Stimulated activated CD8-positive, alpha-beta memory T cell treated with anti-CD3 and anti-CD28 coated beads, Interleukin-7, amount 100 ng/mL, for 4 hours (primary cell): ENCODE results near the gene S100A12.

Experiments
- DNase-seq, 2 donors: peaks; one replicate each; pipeline ENCODE4 v3.0.0-alpha.2; 2020; ENCODE audit warnings: low read depth in 2 of 2

The S100A12 gene

DNA sequence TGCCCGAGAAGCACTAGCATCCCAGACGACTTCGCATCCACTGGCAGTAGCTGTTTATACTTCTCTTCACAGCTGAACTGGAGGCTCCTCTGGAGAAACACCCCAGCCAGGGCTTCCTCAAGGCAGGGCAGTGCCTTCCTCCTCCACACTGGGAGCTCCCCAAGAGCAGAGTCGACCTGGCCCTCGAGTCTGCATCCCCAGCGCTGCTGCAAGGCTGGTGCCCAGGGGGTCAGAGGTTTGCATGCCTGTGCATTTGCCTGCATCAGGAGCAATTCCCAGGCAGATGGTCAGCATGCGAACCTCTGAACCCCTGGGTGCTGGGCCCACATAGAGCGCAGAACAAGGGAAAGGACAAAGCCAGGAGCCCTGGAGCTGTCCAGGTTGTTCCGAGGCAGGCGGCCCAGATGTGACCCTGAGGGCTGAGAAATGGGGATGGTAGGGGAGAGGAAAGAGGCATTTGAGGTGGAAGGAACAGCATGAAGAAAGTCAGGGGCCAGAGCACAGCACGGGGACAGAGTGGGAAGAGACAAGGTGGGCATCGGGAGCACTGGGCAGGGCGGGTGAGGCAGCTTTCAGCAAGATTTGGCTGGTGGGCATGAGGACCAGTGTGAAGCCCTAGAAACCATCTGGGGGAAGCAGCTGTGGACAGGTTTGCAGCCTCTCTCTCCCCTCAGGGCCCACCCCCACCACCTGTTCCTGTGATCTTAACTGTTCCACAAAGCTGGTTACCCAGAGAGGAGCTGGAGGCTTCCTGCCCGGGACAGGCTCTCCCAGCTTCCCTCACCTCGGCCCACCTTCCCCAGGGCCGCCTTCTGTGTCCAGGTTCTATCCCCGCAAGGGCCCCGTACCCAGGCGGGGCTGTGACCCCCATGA is 21.9 kb upstream of the S100A12 start:
- DNase-seq = no peak

- DNase-seq = no peak
These were observed 21.0 kb upstream of the S100A12 start for GRCh38 chr1:153396461-153396860.

GRCh38 chr1:153395776-153396175 is 20.4 kb upstream of the S100A12 start:
- DNase-seq = no peak

DNA sequence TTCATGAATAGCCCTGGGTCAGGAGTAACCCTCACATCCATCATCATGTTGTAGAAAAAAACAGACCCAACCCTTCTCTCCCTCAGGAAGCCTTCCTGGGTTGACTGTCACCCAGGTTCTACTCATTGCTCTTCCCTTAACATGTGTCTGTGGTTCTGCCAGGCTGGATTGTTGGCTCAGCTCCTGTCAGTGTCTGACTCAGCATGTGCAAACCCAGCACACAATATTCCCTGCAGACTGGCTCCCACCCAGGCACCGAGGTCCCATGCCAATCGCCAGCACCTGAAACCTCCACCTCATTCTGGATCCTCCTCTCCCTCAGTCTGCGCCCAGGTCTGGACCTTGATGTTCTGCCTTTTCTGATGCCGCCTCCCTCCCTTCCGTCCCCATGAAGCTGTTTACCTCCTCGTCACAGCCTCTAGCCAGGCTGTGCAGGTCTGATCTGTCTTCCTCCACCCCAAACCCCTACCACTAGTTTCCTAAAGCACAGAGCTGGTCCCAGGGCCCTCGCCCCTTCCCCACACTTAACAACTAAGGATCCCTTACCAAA is 19.8 kb upstream of the S100A12 start:
- no peak for DNase-seq

DNA sequence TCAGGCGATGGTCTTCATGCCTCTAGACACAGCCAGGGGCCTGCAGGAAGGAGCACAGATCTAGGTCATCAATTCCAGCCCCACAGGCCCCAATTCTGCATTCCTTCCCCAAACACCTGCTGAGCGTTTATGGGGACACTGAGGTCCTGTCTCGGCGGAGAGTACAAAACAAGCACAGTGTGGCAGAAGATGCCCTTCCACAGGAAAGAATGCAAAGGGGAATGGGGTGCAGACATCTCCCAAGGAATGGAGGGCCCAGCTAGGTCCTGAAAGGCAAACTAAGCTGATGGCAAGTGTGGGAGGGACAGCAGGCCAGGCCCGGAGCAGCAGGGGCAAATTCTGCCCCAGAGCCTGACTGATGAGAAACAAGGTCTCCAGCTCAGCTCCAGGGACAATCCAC is 19.0 kb upstream of the S100A12 start:
- DNase-seq = no peak

DNA sequence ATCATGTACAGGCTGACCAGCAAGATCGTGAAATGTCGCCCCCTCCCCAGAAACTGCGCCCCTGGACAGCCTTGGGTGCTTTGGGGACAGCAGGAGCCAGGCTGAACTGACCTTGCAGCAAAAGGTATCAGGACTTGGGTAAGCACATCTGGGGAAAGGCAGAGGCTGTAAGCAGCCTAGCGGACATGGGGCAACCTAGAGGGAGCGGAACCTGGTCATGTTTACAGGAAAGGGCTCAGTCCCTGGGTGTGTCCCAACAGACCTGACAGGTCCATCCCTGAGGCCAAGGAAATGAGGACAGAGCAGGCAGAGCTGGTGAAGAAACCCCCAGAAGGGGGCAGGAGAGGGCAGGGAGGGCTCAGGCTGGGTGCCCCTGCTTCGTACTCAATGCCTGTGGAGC is 18.5 kb upstream of the S100A12 start:
- DNase-seq = no peak

DNA sequence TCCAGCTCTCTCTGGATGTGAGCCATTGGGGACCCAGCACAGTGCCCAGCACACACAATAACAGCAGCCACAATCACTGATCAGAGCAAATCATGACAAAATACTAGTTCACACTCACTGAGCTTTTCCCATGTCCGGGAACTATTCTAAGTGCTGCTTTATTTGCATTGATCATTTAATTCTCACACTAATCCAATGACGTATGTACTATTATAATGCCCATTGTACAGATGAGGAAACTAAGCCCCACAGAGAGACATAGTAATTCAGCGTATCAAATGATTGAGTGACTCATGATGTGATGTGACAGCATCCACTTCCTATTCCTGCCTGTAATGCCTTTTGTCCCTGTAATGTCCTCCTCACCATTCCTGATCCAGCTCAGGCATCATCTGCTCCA is 17.4 kb upstream of the S100A12 start:
- no peak for DNase-seq

DNA sequence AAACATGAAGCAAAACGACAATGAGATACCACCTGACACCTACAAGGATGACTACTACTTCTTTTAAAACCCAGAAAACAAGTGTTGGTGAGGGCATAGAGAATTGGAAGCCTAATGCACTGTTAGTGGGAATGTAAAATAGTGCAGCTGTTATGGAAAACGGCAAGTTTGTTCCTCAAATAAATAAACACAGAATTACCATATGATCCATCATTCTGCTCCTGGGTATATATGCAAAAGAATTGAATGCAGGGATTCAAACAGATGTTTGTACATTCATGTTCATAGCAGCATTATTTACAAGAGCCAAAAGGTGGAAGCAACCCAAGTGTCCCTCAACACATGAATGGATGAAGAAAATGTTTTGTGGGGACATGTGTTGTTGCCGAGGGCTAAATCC is 16.8 kb upstream of the S100A12 start:
- no peak for DNase-seq

DNA sequence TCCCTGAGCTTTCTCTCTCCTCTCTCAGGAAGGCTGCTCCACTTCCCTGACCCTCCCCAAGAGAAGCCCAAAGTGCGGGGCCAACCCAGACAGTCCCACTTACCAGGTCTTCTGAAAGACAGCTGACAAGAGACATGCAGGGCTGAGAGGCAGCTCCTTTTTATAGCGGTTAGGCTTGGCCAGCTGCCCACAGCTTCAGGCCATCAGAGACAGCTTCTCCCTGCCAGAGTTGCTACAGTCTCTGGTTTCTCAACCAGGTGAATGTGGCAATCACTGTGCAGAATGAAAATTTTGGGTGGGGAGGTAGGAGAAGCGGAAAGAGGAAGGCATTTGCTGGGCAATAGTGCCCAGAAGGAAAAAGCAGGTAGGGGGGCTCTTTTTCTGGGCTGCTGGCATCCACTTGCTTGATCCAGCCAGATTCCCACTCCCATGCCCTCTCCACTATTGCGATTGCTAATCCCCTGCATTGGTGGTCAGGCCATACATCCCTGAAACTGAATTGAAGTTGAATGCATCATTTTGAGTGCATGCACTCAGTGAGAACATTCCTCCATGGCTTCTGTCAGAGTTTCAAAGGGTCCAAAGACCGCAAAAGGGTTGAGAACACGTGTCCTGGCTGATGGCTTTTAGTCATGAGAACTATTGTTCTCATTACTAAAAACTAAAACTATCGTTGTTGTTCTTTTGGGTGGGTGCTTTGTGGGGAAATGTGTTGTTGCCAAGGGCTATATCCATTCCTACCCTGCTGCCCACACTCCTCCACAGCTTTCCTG is 15.7 kb upstream of the S100A12 start, which contains the start of gene S100A8:
TSS of gene S100A8 (minus strand) at position 136 of the 773 bp plus-strand sequence. CDS start 538 bp downstream, outside the sequence.
- DNase-seq = no peak

GRCh38 chr1:153389973-153390879 is 14.8 kb upstream of the S100A12 start:
- no peak for DNase-seq

DNA sequence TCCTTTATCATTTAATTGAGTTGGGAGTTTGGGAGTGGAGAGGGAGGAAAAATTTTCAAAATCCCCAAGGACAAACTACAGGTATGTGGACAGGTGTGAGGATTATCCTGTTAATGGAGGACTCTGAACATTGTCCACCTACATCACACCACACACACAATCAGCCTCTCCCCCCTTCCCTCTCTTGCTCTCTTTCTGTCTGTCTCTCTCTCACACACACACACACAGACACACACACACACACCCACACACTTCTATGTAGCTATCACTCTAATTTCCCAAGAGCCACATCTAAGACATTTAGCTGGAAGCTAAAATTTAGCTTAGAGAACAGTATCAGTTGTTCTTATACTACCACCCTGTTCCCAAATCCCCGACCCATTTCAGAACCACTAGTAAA is 14.0 kb upstream of the S100A12 start:
- DNase-seq = no peak

DNA sequence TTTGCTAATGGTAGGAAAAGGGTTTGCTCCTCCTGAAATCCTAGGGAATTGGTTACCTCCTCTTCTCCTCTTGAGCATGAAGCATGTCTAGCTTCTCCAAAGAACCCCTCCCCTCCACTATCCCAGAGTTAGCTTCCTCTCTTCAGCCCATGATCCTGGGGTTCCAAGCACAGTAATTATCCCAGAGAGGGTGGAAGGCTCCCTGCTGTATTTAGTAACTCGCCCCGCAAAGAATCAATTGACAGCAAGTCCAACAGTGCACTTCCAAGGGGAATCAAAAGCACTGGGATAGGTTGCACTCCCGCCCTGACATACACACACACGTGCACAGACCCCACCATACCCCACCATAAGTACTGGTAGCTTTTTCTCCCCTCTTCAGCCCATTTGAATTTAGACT is 12.4 kb upstream of the S100A12 start:
- DNase-seq = no peak

- DNase-seq = no peak
These were observed 11.6 kb upstream of the S100A12 start for GRCh38 chr1:153387001-153387400.

DNA sequence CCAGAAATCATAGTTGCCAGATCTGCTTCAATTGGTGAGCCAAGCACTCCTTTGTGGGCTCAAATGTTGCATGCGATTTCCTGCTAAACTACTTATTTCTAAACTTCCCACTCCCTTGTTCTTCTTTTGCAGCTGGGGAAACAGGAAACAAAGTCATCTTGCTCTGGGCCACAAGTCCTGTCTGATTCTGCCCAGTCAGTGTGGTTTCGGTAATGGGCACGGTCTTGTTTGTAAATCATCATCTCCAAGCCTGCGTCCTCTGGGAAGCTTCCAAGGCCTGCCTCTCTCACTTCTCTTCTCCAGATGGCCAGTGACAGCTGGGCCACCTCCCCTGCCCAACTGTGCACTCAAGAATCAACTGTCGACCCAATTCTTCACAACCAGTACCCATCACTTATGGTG is 11.1 kb upstream of the S100A12 start:
- DNase-seq = no peak

DNA sequence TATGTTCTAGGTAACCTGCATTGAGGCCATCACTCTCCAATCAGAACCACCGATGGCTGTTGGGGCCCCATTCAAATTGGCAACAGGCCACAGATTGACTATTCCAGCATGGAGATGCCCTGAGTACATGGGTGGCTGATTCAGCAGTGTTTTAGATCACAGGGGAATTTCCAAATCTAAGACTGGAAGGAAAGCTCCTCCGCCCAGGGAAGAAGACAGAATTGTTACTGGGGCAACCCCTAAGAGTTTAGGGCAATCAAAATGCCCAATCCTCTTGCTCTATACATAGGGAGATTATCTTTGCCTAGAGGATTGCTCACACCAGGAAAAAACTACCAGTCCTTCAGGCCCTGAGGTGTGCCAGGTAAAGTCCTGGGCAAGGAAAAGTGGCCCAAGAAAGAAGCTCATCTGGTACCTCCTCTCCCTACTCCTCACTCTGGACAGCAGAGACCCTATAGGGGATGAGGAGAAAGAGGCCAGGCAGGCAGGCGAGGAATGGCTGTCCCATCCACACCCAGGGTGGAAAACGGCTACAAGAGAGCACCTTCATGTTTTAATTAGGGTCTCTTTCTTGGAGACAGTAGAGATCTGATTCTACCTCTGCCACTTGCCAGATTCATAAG is 9.6 kb upstream of the S100A12 start:
- DNase-seq = no peak

- DNase-seq = no peak
These were observed 5.3 kb upstream of the S100A12 start for GRCh38 chr1:153380711-153381110.

DNA sequence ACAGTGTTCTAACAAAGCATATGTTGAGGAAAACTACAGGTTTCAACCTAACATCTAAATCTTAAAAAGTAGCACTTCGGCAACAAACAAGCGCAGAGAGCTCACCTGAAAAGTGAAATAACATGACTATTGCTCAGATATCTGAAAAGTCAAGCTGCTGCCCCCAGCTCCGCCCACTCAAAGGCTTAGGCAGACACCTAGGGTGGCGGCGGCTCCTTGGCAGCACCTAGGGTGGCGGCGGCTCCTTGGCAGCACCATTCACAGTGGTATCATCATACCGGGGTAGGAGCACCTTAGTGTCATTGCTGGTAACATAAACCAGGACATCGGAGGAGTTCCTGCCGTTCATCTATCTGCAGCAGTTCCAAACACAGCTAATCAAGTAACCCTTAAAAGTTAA is 4.2 kb upstream of the S100A12 start:
- DNase-seq = no peak

- no peak for DNase-seq
These were observed 1.4 kb downstream of the S100A12 start for GRCh38 chr1:153374071-153374470.

GRCh38 chr1:153372571-153372970 is 2.9 kb downstream of the S100A12 start:
- no peak for DNase-seq

DNA sequence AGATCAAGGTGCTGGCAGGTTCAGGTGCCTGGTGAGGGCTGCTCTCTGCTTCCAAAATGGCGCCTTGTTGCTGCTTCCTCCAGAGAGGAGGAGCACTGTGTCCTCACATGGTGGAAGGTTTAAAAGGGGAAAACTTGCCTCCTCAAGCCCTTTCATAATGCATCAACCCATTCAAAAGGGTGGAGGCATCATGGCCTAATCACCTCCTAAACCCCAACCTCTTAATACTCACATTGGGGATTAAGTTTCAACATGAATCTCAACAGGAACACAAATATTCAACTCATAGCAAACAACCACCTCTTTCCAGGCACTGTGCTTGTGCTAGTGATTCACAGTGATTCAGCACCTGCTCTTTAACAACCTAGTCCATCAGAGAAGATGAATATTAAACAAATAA is 4.2 kb downstream of the S100A12 start:
- DNase-seq = no peak

- no peak for DNase-seq
These were observed 5.3 kb downstream of the S100A12 start for GRCh38 chr1:153370146-153370545.
